Fibroblast of upper back skin (primary cell): Measurements from ENCODE around the gene UNC5C.

Experiments used
- DNase-seq: peaks from one replicate; pipeline ENCODE4 v3.0.0-alpha.2; 2013

Gene UNC5C

GRCh38 chr4:95546221-95546620 lies 2.6 kb downstream of the UNC5C start:
- no peak for DNase-seq

GRCh38 chr4:95545546-95545945 lies 3.2 kb downstream of the UNC5C start:
- no peak for DNase-seq

- DNase-seq: no peak
Measured at GRCh38 chr4:95544113-95545103, 4.4 kb downstream of the UNC5C start.

GRCh38 chr4:95541889-95542607 lies 6.7 kb downstream of the UNC5C start:
- DNase-seq: no peak

- no peak for DNase-seq
Measured at GRCh38 chr4:95541094-95541493, 7.7 kb downstream of the UNC5C start.

GRCh38 chr4:95540227-95540626 lies 8.5 kb downstream of the UNC5C start:
- DNase-seq: no peak

GRCh38 chr4:95539106-95539505 lies 9.7 kb downstream of the UNC5C start:
- no peak for DNase-seq

- DNase-seq: no peak
Measured at GRCh38 chr4:95537863-95538488, 10.8 kb downstream of the UNC5C start.

GRCh38 chr4:95537191-95537590 lies 11.6 kb downstream of the UNC5C start:
- no peak for DNase-seq

GRCh38 chr4:95536650-95537049 lies 12.1 kb downstream of the UNC5C start:
- no peak for DNase-seq

GRCh38 chr4:95535180-95535579 lies 13.6 kb downstream of the UNC5C start:
- no peak for DNase-seq

GRCh38 chr4:95534032-95534431 lies 14.7 kb downstream of the UNC5C start:
- DNase-seq: no peak

- no peak for DNase-seq
Measured at GRCh38 chr4:95533254-95533653, 15.5 kb downstream of the UNC5C start.

- DNase-seq: no peak
Measured at GRCh38 chr4:95532305-95532704, 16.5 kb downstream of the UNC5C start.

- DNase-seq: no peak
Measured at GRCh38 chr4:95531141-95531540, 17.6 kb downstream of the UNC5C start.

- no peak for DNase-seq
Measured at GRCh38 chr4:95529946-95530345, 18.8 kb downstream of the UNC5C start.

GRCh38 chr4:95528388-95528948 lies 20.3 kb downstream of the UNC5C start:
- no peak for DNase-seq

GRCh38 chr4:95526075-95526474 lies 22.7 kb downstream of the UNC5C start:
- DNase-seq: no peak

- DNase-seq: no peak
Measured at GRCh38 chr4:95524729-95525128, 24.0 kb downstream of the UNC5C start.

- DNase-seq: no peak
Measured at GRCh38 chr4:95524184-95524583, 24.6 kb downstream of the UNC5C start.

- DNase-seq: no peak
Measured at GRCh38 chr4:95522682-95523530, 25.9 kb downstream of the UNC5C start.
